Glutamatergic neuron (in vitro differentiated cells): ENCODE data around the gene PALLD. TPM values are rescaled to one million over a fixed set of nuclear protein-coding genes. Genes with fewer than 3 reads are reported as not detected.
"Not testable (repeated sequence)": the region's sequence is repeated elsewhere in the genome, so short reads cannot be mapped to it uniquely, and the experiment has no call there.

Source experiments
- DNase-seq: peaks from one replicate; pipeline ENCODE4 v3.0.0; 2022
- H3K27ac Mint-ChIP-seq: one replicate; pipeline ENCODE4 v1.8.0; 2020; ENCODE audit warnings: mild to moderate bottlenecking, mixed read lengths, inconsistent platforms; ENCODE audit not compliant: unreplicated experiment
- H3K27me3 Mint-ChIP-seq: one replicate; pipeline ENCODE4 v1.8.0; 2020; ENCODE audit warnings: mild to moderate bottlenecking, moderate library complexity, mixed read lengths, inconsistent platforms; ENCODE audit not compliant: unreplicated experiment
- H3K36me3 Mint-ChIP-seq: one replicate; pipeline ENCODE4 v1.8.0; 2020; ENCODE audit warnings: mild to moderate bottlenecking, mixed read lengths, inconsistent platforms; ENCODE audit not compliant: unreplicated experiment
- H3K4me1 Mint-ChIP-seq: one replicate; pipeline ENCODE4 v1.8.0; 2020; ENCODE audit warnings: mild to moderate bottlenecking, low read depth, mixed read lengths, inconsistent platforms; ENCODE audit not compliant: unreplicated experiment
- H3K4me3 Mint-ChIP-seq: one replicate; pipeline ENCODE4 v1.8.0; 2020; ENCODE audit warnings: mild to moderate bottlenecking, mixed read lengths, inconsistent platforms; ENCODE audit not compliant: unreplicated experiment
- H3K9me3 Mint-ChIP-seq: one replicate; pipeline ENCODE4 v1.8.0; 2020; ENCODE audit warnings: mild to moderate bottlenecking, moderate library complexity, mixed read lengths, inconsistent platforms; ENCODE audit not compliant: unreplicated experiment
- total RNA-seq: library from RNA; stranded (reverse); fragmentation: NEBNext Ultra II Directional; extraction: Animal tissue kit (Norgen Biotek cat#: 25700); gene quantifications from one replicate; pipeline ENCODE4 v1.2.1, GENCODE V29; 2021; ENCODE audit not compliant: unreplicated experiment
- TF ChIP-seq, protein P1 (sequence below): fragments of 200-600 bp; sonication (generic); IDR thresholded peaks from one replicate; pipeline ENCODE4 v1.5.0; 2021; ENCODE audit not compliant: partially characterized antibody, unreplicated experiment

The PALLD gene
- total RNA-seq, 1 donor from 2014 or later = 37.5 TPM

DNA sequence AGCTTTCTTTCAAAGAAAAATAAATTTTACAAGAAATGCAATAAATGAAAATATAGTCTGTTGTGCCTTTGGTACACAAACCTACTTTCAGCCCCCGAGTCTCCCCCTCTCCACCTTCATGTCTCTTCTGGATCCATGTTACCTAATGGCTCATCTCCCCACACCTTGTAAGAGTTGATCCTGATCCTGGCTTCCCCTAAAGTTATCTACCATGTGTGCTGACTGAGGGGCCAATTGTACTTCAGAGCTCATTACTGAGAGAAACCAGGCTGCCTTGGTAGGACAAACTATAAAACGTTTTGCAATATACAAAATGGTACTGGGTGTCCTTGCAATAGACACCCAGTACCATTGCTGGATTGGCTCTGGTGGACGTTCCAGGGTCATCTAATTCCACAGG lies 11.8 kb downstream of the PALLD start:
- Mint-ChIP-seq H3K27ac (no peak overlapping the region), H3K9me3 (no peaks in the 10 kb centered on the region), H3K36me3 (no peaks in the 10 kb centered on the region), H3K4me1 (no peaks in the 10 kb centered on the region), H3K4me3 (no peak overlapping the region), H3K27me3 (no peaks in the 10 kb centered on the region)
- no peak for DNase-seq
- TF ChIP-seq, protein P1, sequence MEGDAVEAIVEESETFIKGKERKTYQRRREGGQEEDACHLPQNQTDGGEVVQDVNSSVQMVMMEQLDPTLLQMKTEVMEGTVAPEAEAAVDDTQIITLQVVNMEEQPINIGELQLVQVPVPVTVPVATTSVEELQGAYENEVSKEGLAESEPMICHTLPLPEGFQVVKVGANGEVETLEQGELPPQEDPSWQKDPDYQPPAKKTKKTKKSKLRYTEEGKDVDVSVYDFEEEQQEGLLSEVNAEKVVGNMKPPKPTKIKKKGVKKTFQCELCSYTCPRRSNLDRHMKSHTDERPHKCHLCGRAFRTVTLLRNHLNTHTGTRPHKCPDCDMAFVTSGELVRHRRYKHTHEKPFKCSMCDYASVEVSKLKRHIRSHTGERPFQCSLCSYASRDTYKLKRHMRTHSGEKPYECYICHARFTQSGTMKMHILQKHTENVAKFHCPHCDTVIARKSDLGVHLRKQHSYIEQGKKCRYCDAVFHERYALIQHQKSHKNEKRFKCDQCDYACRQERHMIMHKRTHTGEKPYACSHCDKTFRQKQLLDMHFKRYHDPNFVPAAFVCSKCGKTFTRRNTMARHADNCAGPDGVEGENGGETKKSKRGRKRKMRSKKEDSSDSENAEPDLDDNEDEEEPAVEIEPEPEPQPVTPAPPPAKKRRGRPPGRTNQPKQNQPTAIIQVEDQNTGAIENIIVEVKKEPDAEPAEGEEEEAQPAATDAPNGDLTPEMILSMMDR = no peak

DNA sequence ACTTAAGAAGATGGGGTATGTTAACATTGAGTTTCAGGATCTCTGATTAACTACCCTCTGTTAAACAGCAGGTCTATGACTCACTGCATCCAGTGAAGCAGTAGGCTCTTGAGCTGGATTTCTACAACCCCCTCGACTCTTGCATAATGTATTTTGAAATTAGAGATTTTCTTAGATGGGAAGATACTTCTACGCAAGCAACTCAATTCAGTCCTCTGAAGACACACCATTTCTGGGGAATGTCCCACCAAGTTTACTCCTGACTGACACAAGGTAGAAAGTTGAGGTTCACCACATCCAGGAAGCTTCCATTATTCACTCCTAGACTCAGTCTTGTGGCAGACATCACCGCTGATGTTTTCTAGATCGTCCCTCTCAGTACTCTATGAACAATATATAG lies 12.9 kb downstream of the PALLD start:
- TF ChIP-seq, protein P1 = no peak
- Mint-ChIP-seq H3K27ac (no peak overlapping the region), H3K4me3 (no peak overlapping the region), H3K36me3 (no peaks in the 10 kb centered on the region), H3K9me3 (no peaks in the 10 kb centered on the region), H3K4me1 (no peaks in the 10 kb centered on the region), H3K27me3 (no peaks in the 10 kb centered on the region)
- DNase-seq = no peak

DNA sequence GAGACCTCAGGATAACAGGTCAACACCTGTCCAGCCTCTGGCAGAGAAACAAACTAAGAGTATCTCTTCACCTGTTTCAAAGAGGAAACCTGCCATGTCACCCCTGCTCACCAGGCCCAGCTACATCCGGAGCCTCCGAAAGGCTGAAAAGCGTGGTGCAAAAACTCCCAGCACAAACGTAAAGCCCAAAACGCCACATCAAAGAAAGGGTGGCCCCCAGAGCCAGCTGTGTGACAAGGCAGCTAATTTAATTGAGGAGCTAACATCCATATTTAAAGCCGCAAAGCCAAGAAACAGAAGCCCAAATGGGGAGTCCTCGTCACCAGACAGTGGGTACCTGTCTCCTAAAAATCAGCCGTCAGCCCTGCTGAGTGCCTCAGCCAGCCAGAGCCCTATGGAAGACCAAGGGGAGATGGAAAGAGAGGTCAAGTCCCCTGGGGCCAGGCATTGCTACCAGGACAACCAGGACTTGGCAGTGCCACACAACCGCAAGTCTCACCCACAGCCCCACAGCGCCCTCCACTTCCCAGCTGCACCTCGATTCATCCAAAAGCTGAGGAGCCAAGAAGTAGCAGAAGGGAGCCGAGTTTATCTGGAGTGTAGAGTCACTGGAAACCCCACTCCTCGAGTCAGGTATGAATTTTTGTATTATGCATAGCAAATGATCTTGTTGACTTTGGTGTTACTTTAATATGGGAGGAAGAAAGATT lies 15.1 kb downstream of the PALLD start:
- Mint-ChIP-seq H3K36me3 (no peaks in the 10 kb centered on the region), H3K4me3 (no peak overlapping the region)

DNA sequence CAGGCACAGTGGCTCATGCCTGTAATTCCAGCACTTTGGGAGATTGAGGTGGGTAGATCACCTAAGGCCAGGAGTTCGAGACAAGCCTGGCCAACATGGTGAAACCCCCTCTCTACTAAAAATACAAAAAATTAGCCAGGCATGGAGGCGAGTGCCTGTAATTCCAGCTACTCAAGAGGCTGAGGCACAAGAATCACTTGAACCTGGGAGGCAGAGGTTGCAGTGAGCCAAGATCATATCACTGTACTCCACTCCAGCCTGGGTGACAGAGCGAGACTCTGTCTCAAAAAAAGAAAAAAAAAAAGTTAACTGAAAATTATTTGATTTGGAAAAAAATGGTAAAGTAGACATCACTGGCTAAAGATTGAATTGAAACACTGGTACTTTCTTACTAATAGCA lies 17.0 kb downstream of the PALLD start:
- H3K27me3 Mint-ChIP-seq, H3K4me3 Mint-ChIP-seq, H3K4me1 Mint-ChIP-seq, H3K27ac Mint-ChIP-seq, H3K9me3 Mint-ChIP-seq, H3K36me3 Mint-ChIP-seq, DNase-seq: not testable (repeated sequence)

More for the DNA sequence above, 15.1 kb downstream of the PALLD start:
- TF ChIP-seq, protein P1 = no peak
- Mint-ChIP-seq H3K9me3 (no peaks in the 10 kb centered on the region), H3K27ac (no peak overlapping the region), H3K4me1 (no peaks in the 10 kb centered on the region), H3K27me3 (peaks cover 2% of the 10 kb centered on the region)
- no peak for DNase-seq

DNA sequence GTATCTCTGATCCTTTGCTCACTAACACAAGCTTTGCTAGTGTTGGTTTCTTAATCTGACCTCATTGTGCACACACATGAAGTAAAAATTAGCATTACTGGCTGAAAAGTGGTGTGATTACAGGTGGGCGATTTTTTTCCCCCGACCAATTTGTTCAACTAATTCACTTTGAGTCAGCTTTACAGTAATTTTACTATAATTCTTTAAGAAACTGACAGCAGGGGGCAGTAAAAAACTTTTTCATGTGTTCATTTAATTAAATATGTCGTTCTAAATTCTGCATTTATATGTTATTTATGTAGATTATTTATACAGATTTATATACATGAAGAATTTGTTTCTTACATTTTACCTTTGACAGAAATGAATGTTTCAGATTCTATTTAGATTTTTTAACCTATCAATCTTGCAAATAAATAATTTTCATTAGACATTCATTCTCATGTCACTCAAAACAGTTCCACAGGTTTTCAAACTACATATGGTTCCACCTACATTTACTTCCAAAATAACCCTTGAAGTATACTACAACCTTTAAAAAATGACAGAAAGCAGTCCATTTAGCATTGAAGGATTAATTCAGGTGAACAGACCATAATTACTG lies 17.5 kb downstream of the PALLD start:
- Mint-ChIP-seq H3K27ac (no peak overlapping the region), H3K36me3 (no peaks in the 10 kb centered on the region), H3K27me3 (peaks cover 2% of the 10 kb centered on the region), H3K9me3 (no peaks in the 10 kb centered on the region), H3K4me3 (no peak overlapping the region), H3K4me1 (no peaks in the 10 kb centered on the region)
- no peak for DNase-seq
- TF ChIP-seq, protein P1 = peak; percentile 45
